Measurements from ENCODE around the gene CNTN4. TPM values are rescaled to one million over a fixed set of nuclear protein-coding genes. Genes with fewer than 3 reads are reported as not detected.

CNTN4 gene
- total RNA-seq, 1 experiment from 2014 or later: not detected

DNA sequence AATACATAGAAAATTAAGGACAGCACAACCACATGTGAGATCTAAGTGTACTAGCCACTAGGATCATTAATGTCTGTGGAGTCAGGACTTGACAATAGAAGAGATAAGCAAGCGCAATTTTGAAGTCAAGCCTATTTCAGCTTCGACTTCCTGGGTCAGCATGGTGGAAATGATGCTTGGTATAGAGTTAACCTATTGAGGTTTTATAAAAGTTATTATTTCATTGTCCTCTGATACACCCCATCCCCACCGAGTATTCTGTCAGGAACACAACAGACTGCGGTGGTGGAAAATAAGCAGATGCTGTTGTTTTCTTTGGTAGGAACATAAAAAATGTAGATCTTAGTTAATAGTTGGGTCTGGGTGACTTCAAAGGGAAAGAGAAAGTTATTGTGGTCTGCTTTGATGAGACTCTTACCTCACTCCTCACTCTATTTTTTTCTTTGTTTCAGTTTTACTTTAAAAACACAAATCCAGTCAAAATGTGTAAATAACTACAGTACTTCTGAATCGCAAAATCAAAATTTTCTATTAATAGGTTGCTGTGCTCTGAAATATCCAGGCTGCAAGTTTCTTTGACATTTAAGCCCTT, 929.4 kb downstream of the CNTN4 start:
- H3K4me3 ChIP-seq: no peak overlapping the region
- H3K27me3 ChIP-seq: no peaks in the 10 kb centered on the region
- DNase-seq: no peak
- H3K9me3 ChIP-seq: no peaks in the 10 kb centered on the region
- no peaks in the 10 kb centered on the region for H3K36me3 ChIP-seq

GRCh38 chr3:3031326-3031725, 932.7 kb downstream of the CNTN4 start:
- Histone ChIP-seq H3K9me3 (no peaks in the 10 kb centered on the region), H3K27me3 (no peaks in the 10 kb centered on the region), H3K4me3 (no peak overlapping the region), H3K36me3 (no peaks in the 10 kb centered on the region)
- DNase-seq: no peak

GRCh38 chr3:3037156-3037555, 938.5 kb downstream of the CNTN4 start:
- H3K9me3 ChIP-seq: no peaks in the 10 kb centered on the region
- H3K27me3 ChIP-seq: no peaks in the 10 kb centered on the region
- no peak for DNase-seq
- no peak overlapping the region for H3K4me3 ChIP-seq
- H3K36me3 ChIP-seq: no peaks in the 10 kb centered on the region

- no peaks in the 10 kb centered on the region for H3K9me3 ChIP-seq
- H3K27me3 ChIP-seq: no peaks in the 10 kb centered on the region
- H3K4me3 ChIP-seq: no peak overlapping the region
- DNase-seq: no peak
- H3K36me3 ChIP-seq: no peaks in the 10 kb centered on the region
Measured at GRCh38 chr3:3038201-3038991, 939.7 kb downstream of the CNTN4 start.

GRCh38 chr3:3053974-3054373, 955.3 kb downstream of the CNTN4 start:
- no peak for DNase-seq
- Histone ChIP-seq H3K4me3 (no peak overlapping the region), H3K9me3 (no peaks in the 10 kb centered on the region), H3K27me3 (no peaks in the 10 kb centered on the region), H3K36me3 (no peaks in the 10 kb centered on the region)

- no peak for DNase-seq
- H3K4me3 ChIP-seq: no peak overlapping the region
- no peaks in the 10 kb centered on the region for H3K27me3 ChIP-seq
- H3K9me3 ChIP-seq: no peaks in the 10 kb centered on the region
- no peaks in the 10 kb centered on the region for H3K36me3 ChIP-seq
Measured at GRCh38 chr3:3059645-3060044, 961.0 kb downstream of the CNTN4 start.

DNA sequence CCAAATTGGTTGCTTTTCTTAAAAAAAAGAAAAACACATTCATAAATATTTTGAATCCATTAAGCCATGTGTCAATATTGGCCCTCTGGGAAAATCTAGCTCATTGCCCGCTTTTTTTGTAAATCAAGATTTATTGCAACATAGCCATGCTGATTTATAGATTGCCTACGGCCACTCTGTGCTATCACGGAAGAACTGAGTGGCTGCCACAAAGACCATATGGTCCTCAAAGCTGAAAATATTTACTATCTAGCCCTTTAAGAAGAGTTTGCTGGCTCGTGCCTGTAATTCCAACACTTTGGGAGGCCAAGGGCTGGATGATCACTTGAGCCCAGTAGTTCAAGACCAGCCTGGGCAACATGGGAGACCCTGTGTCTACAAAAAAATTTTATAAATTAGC, 965.6 kb downstream of the CNTN4 start:
- Histone ChIP-seq H3K9me3 (no peaks in the 10 kb centered on the region), H3K4me3 (no peak overlapping the region), H3K27me3 (no peaks in the 10 kb centered on the region), H3K36me3 (no peaks in the 10 kb centered on the region)
- DNase-seq: no peak

DNA sequence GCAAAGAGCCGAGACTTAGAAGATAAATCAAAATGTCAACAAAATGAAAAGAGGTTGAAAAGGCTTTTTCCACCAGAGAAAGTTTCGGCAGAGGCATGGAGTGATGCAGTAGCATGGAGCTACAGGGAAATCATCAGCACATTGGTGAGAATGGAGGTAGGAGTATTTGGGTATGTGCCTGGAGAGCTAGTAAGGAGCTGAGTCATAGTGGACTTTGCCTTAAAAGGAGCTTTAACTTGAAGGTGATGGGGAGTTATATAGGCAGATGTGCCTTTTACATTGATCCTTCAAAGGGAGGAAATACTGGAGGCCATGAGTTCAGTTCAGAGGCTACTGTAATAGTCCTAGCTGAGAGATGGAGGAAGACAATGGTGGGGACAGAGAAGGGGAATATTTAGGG, 967.2 kb downstream of the CNTN4 start:
- Histone ChIP-seq H3K36me3 (no peaks in the 10 kb centered on the region), H3K9me3 (no peaks in the 10 kb centered on the region), H3K4me3 (no peak overlapping the region), H3K27me3 (no peaks in the 10 kb centered on the region)
- DNase-seq: no peak

- Histone ChIP-seq H3K4me3 (no peak overlapping the region), H3K9me3 (no peaks in the 10 kb centered on the region), H3K36me3 (no peaks in the 10 kb centered on the region), H3K27me3 (no peaks in the 10 kb centered on the region)
- no peak for DNase-seq
Measured at GRCh38 chr3:3066378-3066777, 967.7 kb downstream of the CNTN4 start.

DNA sequence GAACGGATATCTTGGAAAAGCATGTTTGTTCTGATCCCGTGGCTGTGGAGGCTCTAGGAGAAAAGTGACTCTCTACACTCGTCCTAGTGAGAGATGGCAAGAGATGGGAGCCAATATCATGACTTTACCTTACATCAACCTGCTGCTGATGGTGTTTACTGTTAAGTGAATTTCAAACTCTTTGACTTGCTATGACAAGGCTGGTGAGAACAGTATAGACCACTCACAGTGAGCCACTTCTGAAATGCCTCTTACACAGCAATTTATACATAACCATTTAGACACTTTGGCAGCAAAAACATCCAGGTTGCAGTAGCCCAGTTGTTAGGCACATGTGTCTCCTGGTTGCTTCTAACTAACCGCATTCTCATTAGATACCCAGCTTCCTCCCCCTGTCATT, 968.2 kb downstream of the CNTN4 start:
- Histone ChIP-seq H3K36me3 (no peaks in the 10 kb centered on the region), H3K27me3 (no peaks in the 10 kb centered on the region), H3K9me3 (no peaks in the 10 kb centered on the region), H3K4me3 (no peak overlapping the region)
- no peak for DNase-seq

- DNase-seq: no peak
- no peaks in the 10 kb centered on the region for H3K9me3 ChIP-seq
- no peaks in the 10 kb centered on the region for H3K27me3 ChIP-seq
- no peak overlapping the region for H3K4me3 ChIP-seq
- H3K36me3 ChIP-seq: no peaks in the 10 kb centered on the region
Measured at GRCh38 chr3:3068358-3068881, 969.8 kb downstream of the CNTN4 start.

DNA sequence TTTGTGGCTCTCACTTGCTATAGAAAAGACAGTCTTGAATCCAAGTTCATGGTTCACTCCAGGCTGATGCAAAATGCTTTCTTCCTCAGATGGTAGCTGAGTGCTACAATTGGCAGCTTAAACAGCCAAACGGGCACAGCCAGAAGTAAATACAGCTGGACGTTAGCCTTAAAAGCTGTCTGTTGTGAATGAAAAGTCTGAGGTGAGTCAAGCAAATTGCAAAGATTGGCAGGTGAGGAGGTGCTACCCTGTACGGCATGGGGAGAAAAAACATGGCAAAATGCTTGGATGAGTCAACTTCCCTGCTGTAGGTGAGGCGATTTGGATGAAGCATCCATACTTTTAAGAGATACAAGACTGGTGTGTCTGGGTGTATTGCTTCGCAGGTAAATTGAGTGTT, 971.1 kb downstream of the CNTN4 start:
- H3K9me3 ChIP-seq: no peaks in the 10 kb centered on the region
- no peak overlapping the region for H3K4me3 ChIP-seq
- no peaks in the 10 kb centered on the region for H3K36me3 ChIP-seq
- DNase-seq: no peak
- H3K27me3 ChIP-seq: no peaks in the 10 kb centered on the region

DNA sequence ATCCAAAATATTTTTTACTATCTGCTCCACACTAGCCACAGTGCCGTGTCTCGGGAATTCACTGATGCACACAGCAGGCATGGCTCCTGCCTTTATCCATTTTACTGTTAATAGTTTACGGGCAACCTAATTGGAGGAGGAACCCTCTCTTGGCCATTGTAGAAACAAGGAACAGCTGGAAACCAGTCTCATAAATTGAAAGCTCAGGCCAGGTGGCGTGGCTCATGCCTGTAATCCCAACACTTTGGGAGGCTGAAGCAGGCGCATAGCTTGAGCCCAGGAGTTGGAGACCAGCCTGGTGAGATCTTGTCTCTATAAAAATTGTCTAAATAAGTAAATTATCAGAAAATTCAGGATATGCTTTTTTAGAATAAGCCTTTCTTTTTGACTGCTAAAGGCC, 972.5 kb downstream of the CNTN4 start:
- no peaks in the 10 kb centered on the region for H3K27me3 ChIP-seq
- DNase-seq: no peak
- H3K36me3 ChIP-seq: no peaks in the 10 kb centered on the region
- H3K4me3 ChIP-seq: no peak overlapping the region
- no peaks in the 10 kb centered on the region for H3K9me3 ChIP-seq

GRCh38 chr3:3074551-3075257, 976.0 kb downstream of the CNTN4 start:
- H3K9me3 ChIP-seq: no peaks in the 10 kb centered on the region

DNA sequence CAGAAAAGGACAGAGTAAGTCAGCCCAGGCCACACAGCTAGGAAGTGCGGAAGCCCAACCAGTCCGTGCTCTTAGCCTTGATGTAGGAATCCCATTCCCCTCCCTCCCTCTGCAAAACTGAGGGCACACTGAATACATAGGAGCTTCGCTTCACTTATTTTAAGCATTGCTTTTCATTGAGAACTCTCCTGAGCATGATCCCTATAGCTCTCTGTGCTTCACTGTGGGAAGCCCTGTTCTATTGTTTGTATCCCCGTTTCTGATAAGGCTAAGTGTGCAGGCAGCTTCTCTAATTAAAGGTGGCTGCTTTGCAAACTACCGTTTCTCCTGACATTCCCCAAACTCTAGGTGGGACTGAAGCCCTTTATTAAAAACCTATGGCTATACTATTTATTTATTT, 981.6 kb downstream of the CNTN4 start:
- Histone ChIP-seq H3K4me3 (no peak overlapping the region), H3K9me3 (no peaks in the 10 kb centered on the region), H3K27me3 (no peaks in the 10 kb centered on the region), H3K36me3 (no peaks in the 10 kb centered on the region)
- DNase-seq: no peak

More at GRCh38 chr3:3074551-3075257, 976.0 kb downstream of the CNTN4 start:
- DNase-seq: no peak
- H3K4me3 ChIP-seq: no peak overlapping the region
- no peaks in the 10 kb centered on the region for H3K36me3 ChIP-seq
- no peaks in the 10 kb centered on the region for H3K27me3 ChIP-seq

GRCh38 chr3:3081381-3082233, 982.9 kb downstream of the CNTN4 start:
- H3K27me3 ChIP-seq: no peaks in the 10 kb centered on the region
- DNase-seq: no peak
- H3K4me3 ChIP-seq: no peak overlapping the region
- no peaks in the 10 kb centered on the region for H3K9me3 ChIP-seq
- no peaks in the 10 kb centered on the region for H3K36me3 ChIP-seq

All from MG63 (cell line).